HG02623 (cell line): ENCODE measurements around the gene DZIP1L.

Source experiments
- ATAC-seq: cut with Tn5 transposase; IDR thresholded peaks from one replicate; pipeline ENCODE4 v1.9.1; 2021; ENCODE audit warnings: moderate library complexity; ENCODE audit not compliant: unreplicated experiment

Gene DZIP1L

GRCh38 chr3:138042043-138042442, 73.4 kb downstream of the DZIP1L start:
- ATAC-seq, result no peak

GRCh38 chr3:138038725-138039462, 76.5 kb downstream of the DZIP1L start:
- no peak for ATAC-seq

GRCh38 chr3:138036572-138036971, 78.8 kb downstream of the DZIP1L start:
- ATAC-seq, result no peak

GRCh38 chr3:138034918-138035317, 80.5 kb downstream of the DZIP1L start:
- ATAC-seq, result no peak

GRCh38 chr3:138033202-138033691, 82.2 kb downstream of the DZIP1L start:
- ATAC-seq, result no peak

- ATAC-seq, result peak; percentile 36
Observed at GRCh38 chr3:138032567-138032966, 82.8 kb downstream of the DZIP1L start.

GRCh38 chr3:138031536-138031935, 83.9 kb downstream of the DZIP1L start:
- ATAC-seq, result no peak

GRCh38 chr3:138030734-138031280, 84.6 kb downstream of the DZIP1L start:
- no peak for ATAC-seq

- ATAC-seq, result no peak
Observed at GRCh38 chr3:138027821-138028220, 87.6 kb downstream of the DZIP1L start.

- no peak for ATAC-seq
Observed at GRCh38 chr3:138025553-138025952, 89.9 kb downstream of the DZIP1L start.

- ATAC-seq, result peak; percentile 33
Observed at GRCh38 chr3:138023754-138024153, 91.7 kb downstream of the DZIP1L start.

GRCh38 chr3:138019281-138020069, 95.9 kb downstream of the DZIP1L start:
- ATAC-seq, result no peak

- ATAC-seq, result no peak
Observed at GRCh38 chr3:138016065-138016464, 99.3 kb downstream of the DZIP1L start.

- no peak for ATAC-seq
Observed at GRCh38 chr3:138012526-138012925, 102.9 kb downstream of the DZIP1L start.
